HEK293 (cell line): ENCODE results near the gene TRAPPC1.

Experiments
- EGR2 ChIP-seq: fragments of 450-650 bp; formaldehyde crosslinking; IDR thresholded peaks from 2 replicates; pipeline ENCODE4 v1.5.1; 2016; ENCODE audit warnings: low read depth, missing biosample characterization, missing genetic modification characterization
- FEZF1 ChIP-seq: fragments of 450-650 bp; formaldehyde crosslinking; IDR thresholded peaks from 2 replicates; pipeline ENCODE4 v1.5.1; 2016; ENCODE audit warnings: missing biosample characterization, missing genetic modification characterization
- KLF16 ChIP-seq: fragments of 450-650 bp; formaldehyde crosslinking; IDR thresholded peaks from 2 replicates; pipeline ENCODE4 v1.5.1; 2017; ENCODE audit warnings: missing biosample characterization, missing genetic modification characterization
- MEIS1 ChIP-seq: sonication (generic); formaldehyde crosslinking; IDR thresholded peaks from 2 replicates; pipeline ENCODE4 v1.8.1; 2022; ENCODE audit warnings: missing genetic modification reagents, mild to moderate bottlenecking, borderline replicate concordance
- TCF7L2 ChIP-seq: IDR thresholded peaks from 2 replicates; pipeline ENCODE4 v1.6.1; 2011; ENCODE audit warnings: low read depth, mild to moderate bottlenecking, inconsistent platforms, low read length, moderate library complexity, borderline replicate concordance
- ZBTB10 ChIP-seq: fragments of 450-650 bp; formaldehyde crosslinking; IDR thresholded peaks from 2 replicates; pipeline ENCODE4 v1.5.1; 2016; ENCODE audit warnings: missing biosample characterization, missing genetic modification characterization
- ZEB2 ChIP-seq: fragments of 450-650 bp; formaldehyde crosslinking; IDR thresholded peaks from 2 replicates; pipeline ENCODE4 v1.5.1; 2016; ENCODE audit warnings: missing biosample characterization, missing genetic modification characterization
- ZNF146 ChIP-seq: fragments of 450-650 bp; formaldehyde crosslinking; IDR thresholded peaks from 2 replicates; pipeline ENCODE4 v1.5.1; 2016; ENCODE audit warnings: missing biosample characterization, missing genetic modification characterization
- ZNF16 ChIP-seq: fragments of 450-650 bp; formaldehyde crosslinking; IDR thresholded peaks from 2 replicates; pipeline ENCODE4 v1.5.1; 2016; ENCODE audit warnings: low read depth, missing biosample characterization, missing genetic modification characterization
- ZNF175 ChIP-seq: fragments of 450-650 bp; formaldehyde crosslinking; IDR thresholded peaks from 2 replicates; pipeline ENCODE4 v1.5.1; 2016; ENCODE audit warnings: missing biosample characterization, missing genetic modification characterization
- ZNF221 ChIP-seq: fragments of 450-650 bp; formaldehyde crosslinking; IDR thresholded peaks from 2 replicates; pipeline ENCODE4 v1.5.1; 2017; ENCODE audit warnings: missing biosample characterization, missing genetic modification characterization, borderline replicate concordance
- ZNF341 ChIP-seq: fragments of 450-650 bp; formaldehyde crosslinking; IDR thresholded peaks from 2 replicates; pipeline ENCODE4; 2016; ENCODE audit warnings: low read depth, missing biosample characterization, missing genetic modification characterization
- ZNF473 ChIP-seq: fragments of 450-650 bp; formaldehyde crosslinking; IDR thresholded peaks from 2 replicates; pipeline ENCODE4 v1.5.1; 2017; ENCODE audit warnings: missing biosample characterization, missing genetic modification characterization
- ZNF488 ChIP-seq: fragments of 450-650 bp; formaldehyde crosslinking; IDR thresholded peaks from 2 replicates; pipeline ENCODE4 v1.5.1; 2016; ENCODE audit warnings: missing biosample characterization, missing genetic modification characterization
- ZNF580 ChIP-seq: fragments of 450-650 bp; formaldehyde crosslinking; IDR thresholded peaks from 2 replicates; pipeline ENCODE4 v1.5.1; 2016; ENCODE audit warnings: missing biosample characterization, missing genetic modification characterization
- ZNF596 ChIP-seq: fragments of 450-650 bp; IDR thresholded peaks from 2 replicates; pipeline ENCODE4 v1.5.0; 2018; ENCODE audit warnings: missing biosample characterization, mild to moderate bottlenecking, missing genetic modification characterization, moderate library complexity
- ZNF610 ChIP-seq: fragments of 450-650 bp; formaldehyde crosslinking; IDR thresholded peaks from 2 replicates; pipeline ENCODE4 v1.5.1; 2016; ENCODE audit warnings: missing biosample characterization, missing genetic modification characterization, borderline replicate concordance
- ZNF623 ChIP-seq: fragments of 450-650 bp; formaldehyde crosslinking; IDR thresholded peaks from 2 replicates; pipeline ENCODE4 v1.5.1; 2016; ENCODE audit warnings: missing biosample characterization, missing genetic modification characterization
- ZNF624 ChIP-seq: fragments of 450-650 bp; formaldehyde crosslinking; IDR thresholded peaks from 2 replicates; pipeline ENCODE4 v1.5.1; 2017; ENCODE audit warnings: missing biosample characterization, missing genetic modification characterization
- ZNF792 ChIP-seq: fragments of 450-650 bp; formaldehyde crosslinking; IDR thresholded peaks from 2 replicates; pipeline ENCODE4 v1.5.1; 2016; ENCODE audit warnings: missing biosample characterization, missing genetic modification characterization
- ZSCAN18 ChIP-seq: fragments of 450-650 bp; formaldehyde crosslinking; IDR thresholded peaks from 2 replicates; pipeline ENCODE4 v1.5.1; 2016; ENCODE audit warnings: missing biosample characterization, missing genetic modification characterization
- ZXDB ChIP-seq: fragments of 450-650 bp; formaldehyde crosslinking; IDR thresholded peaks from 2 replicates; pipeline ENCODE4 v1.5.1; 2016; ENCODE audit warnings: missing biosample characterization, missing genetic modification characterization
- TF ChIP-seq, protein P1 (sequence below): fragments of 450-650 bp; formaldehyde crosslinking; conservative IDR thresholded peaks from 2 replicates; pipeline ENCODE4 v1.5.1; 2016; ENCODE audit warnings: low read depth, missing biosample characterization, missing genetic modification characterization
- TF ChIP-seq, protein P2 (sequence below): fragments of 450-650 bp; formaldehyde crosslinking; IDR thresholded peaks from 2 replicates; pipeline ENCODE4 v1.5.1; 2017; ENCODE audit warnings: missing biosample characterization, missing genetic modification characterization
- TF ChIP-seq, protein P3 (sequence below): fragments of 450-650 bp; formaldehyde crosslinking; IDR thresholded peaks from 2 replicates; pipeline ENCODE4 v1.5.1; 2017; ENCODE audit warnings: missing biosample characterization, missing genetic modification characterization

Gene TRAPPC1

GRCh38 chr17:7915611-7916384, 15.9 kb downstream of the TRAPPC1 start, which contains the start of gene RNF227 (continued):
- TF ChIP-seq, protein P1, sequence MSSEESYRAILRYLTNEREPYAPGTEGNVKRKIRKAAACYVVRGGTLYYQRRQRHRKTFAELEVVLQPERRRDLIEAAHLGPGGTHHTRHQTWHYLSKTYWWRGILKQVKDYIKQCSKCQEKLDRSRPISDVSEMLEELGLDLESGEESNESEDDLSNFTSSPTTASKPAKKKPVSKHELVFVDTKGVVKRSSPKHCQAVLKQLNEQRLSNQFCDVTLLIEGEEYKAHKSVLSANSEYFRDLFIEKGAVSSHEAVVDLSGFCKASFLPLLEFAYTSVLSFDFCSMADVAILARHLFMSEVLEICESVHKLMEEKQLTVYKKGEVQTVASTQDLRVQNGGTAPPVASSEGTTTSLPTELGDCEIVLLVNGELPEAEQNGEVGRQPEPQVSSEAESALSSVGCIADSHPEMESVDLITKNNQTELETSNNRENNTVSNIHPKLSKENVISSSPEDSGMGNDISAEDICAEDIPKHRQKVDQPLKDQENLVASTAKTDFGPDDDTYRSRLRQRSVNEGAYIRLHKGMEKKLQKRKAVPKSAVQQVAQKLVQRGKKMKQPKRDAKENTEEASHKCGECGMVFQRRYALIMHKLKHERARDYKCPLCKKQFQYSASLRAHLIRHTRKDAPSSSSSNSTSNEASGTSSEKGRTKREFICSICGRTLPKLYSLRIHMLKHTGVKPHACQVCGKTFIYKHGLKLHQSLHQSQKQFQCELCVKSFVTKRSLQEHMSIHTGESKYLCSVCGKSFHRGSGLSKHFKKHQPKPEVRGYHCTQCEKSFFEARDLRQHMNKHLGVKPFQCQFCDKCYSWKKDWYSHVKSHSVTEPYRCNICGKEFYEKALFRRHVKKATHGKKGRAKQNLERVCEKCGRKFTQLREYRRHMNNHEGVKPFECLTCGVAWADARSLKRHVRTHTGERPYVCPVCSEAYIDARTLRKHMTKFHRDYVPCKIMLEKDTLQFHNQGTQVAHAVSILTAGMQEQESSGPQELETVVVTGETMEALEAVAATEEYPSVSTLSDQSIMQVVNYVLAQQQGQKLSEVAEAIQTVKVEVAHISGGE (tag by site-specific recombination) = 0 out of 2 replicates have a peak, but pooled peaks have one; percentile 13
- TF ChIP-seq, protein P2, sequence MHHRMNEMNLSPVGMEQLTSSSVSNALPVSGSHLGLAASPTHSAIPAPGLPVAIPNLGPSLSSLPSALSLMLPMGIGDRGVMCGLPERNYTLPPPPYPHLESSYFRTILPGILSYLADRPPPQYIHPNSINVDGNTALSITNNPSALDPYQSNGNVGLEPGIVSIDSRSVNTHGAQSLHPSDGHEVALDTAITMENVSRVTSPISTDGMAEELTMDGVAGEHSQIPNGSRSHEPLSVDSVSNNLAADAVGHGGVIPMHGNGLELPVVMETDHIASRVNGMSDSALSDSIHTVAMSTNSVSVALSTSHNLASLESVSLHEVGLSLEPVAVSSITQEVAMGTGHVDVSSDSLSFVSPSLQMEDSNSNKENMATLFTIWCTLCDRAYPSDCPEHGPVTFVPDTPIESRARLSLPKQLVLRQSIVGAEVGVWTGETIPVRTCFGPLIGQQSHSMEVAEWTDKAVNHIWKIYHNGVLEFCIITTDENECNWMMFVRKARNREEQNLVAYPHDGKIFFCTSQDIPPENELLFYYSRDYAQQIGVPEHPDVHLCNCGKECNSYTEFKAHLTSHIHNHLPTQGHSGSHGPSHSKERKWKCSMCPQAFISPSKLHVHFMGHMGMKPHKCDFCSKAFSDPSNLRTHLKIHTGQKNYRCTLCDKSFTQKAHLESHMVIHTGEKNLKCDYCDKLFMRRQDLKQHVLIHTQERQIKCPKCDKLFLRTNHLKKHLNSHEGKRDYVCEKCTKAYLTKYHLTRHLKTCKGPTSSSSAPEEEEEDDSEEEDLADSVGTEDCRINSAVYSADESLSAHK (tag by site-specific recombination) = no peak
- TF ChIP-seq, protein P3, sequence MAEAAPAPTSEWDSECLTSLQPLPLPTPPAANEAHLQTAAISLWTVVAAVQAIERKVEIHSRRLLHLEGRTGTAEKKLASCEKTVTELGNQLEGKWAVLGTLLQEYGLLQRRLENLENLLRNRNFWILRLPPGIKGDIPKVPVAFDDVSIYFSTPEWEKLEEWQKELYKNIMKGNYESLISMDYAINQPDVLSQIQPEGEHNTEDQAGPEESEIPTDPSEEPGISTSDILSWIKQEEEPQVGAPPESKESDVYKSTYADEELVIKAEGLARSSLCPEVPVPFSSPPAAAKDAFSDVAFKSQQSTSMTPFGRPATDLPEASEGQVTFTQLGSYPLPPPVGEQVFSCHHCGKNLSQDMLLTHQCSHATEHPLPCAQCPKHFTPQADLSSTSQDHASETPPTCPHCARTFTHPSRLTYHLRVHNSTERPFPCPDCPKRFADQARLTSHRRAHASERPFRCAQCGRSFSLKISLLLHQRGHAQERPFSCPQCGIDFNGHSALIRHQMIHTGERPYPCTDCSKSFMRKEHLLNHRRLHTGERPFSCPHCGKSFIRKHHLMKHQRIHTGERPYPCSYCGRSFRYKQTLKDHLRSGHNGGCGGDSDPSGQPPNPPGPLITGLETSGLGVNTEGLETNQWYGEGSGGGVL = peak; percentile 87
- TF ChIP-seq EGR2 = no peak
- peak; percentile 67; the same call in 1 of the 2 replicates for TF ChIP-seq ZNF610 (tag by site-specific recombination)
- no peak; the same call in 1 of the 2 replicates for TF ChIP-seq MEIS1 (CRISPR knock-in tag)
- no peak for TF ChIP-seq ZNF16 (tag by site-specific recombination)
- no peak for TF ChIP-seq ZNF580
- no peak for TF ChIP-seq ZNF473 (tag by site-specific recombination)
- no peak; the same call in 1 of the 2 replicates for TF ChIP-seq FEZF1 (tag by site-specific recombination)
- no peak for TF ChIP-seq ZNF221
- peak; percentile 1; the same call in 1 of the 2 replicates for TF ChIP-seq ZBTB10 (tag by site-specific recombination)
- TF ChIP-seq ZNF488 (tag by site-specific recombination) = no peak
- no peak for TF ChIP-seq ZSCAN18 (tag by site-specific recombination)
- peak; percentile 87 for TF ChIP-seq ZEB2 (tag by site-specific recombination)
- no peak; the same call in 1 of the 2 replicates for TF ChIP-seq ZNF341 (tag by site-specific recombination)
- TF ChIP-seq ZXDB (tag by site-specific recombination) = peak; percentile 98
- 0 out of 2 replicates have a peak, but pooled peaks have one; percentile 31 for TF ChIP-seq ZNF792 (tag by site-specific recombination)
- TF ChIP-seq KLF16 = peak; percentile 65; the same call in 1 of the 2 replicates
- no peak for TF ChIP-seq ZNF175 (tag by site-specific recombination)
- peak; percentile 81; the same call in 1 of the 2 replicates for TF ChIP-seq TCF7L2
- TF ChIP-seq ZNF146 (tag by site-specific recombination) = no peak
- peak; percentile 74 for TF ChIP-seq ZNF623 (tag by site-specific recombination)
- TF ChIP-seq ZNF596 (tag by site-specific recombination) = 0 out of 2 replicates have a peak, but pooled peaks have one; percentile 14
- no peak for TF ChIP-seq ZNF624 (tag by site-specific recombination)
